Left ventricle myocardium superior (tissue), 1 donor: Measurements from ENCODE around the gene KIAA0232. TPM values are rescaled to one million over a fixed set of nuclear protein-coding genes. Genes with fewer than 3 reads are reported as not detected.
"Not testable (repeated sequence)": the region's sequence is repeated elsewhere in the genome, so short reads cannot be mapped to it uniquely, and the experiment has no call there.

ENCODE experiments used
- ATAC-seq: fragments of 200-7000 bp; cut with Tn5 transposase; one replicate; pipeline ENCODE4 v1.9.1; 2020; ENCODE audit warnings: mild to moderate bottlenecking, moderate library complexity
- DNase-seq: peaks from one replicate; pipeline ENCODE4 v3.0.0-alpha.2; 2020
- intact Hi-C: fragments of 100-400 bp; cut with micrococcal nuclease; formaldehyde crosslinking; loops from one replicate; pipeline ENCODE4 v1.11.0; 2022
- total RNA-seq: library from RNA; stranded (reverse); fragmentation: NEBNext Ultra II Directional; extraction: Animal tissue kit (Norgen Biotek cat#: 25700); gene quantifications from one replicate; pipeline ENCODE4 v1.2.1, GENCODE V29; 2021
- donor health status: DM: no; HTN: yes; CAD: no; lungs with severe emphysema.

Gene KIAA0232
- total RNA-seq, 1 donor from 2014 or later = 79.8 TPM

- no peak for DNase-seq
- intact Hi-C loops = no loop called here
- ATAC-seq = no peak
Observed at GRCh38 chr4:6795821-6796220, 13.3 kb downstream of the KIAA0232 start.

- intact Hi-C loops, DNase-seq, ATAC-seq: not testable (repeated sequence)
Observed at GRCh38 chr4:6797368-6797767, 14.8 kb downstream of the KIAA0232 start.

- ATAC-seq (no peak), DNase-seq (no peak)
- intact Hi-C loops = no loop called here
Observed at GRCh38 chr4:6799091-6799490, 16.6 kb downstream of the KIAA0232 start.

- DNase-seq (no peak), ATAC-seq (peak; percentile 51)
- intact Hi-C loops = no loop called here
Observed at GRCh38 chr4:6802025-6802424, 19.5 kb downstream of the KIAA0232 start.

GRCh38 chr4:6802626-6803025 lies 20.1 kb downstream of the KIAA0232 start:
- ATAC-seq (no peak), DNase-seq (no peak)
- intact Hi-C loops = no loop called here

- ATAC-seq (no peak), DNase-seq (no peak)
- intact Hi-C loops = no loop called here
Observed at GRCh38 chr4:6803246-6803645, 20.7 kb downstream of the KIAA0232 start.

- intact Hi-C loops = no loop called here
- DNase-seq (no peak), ATAC-seq (no peak)
Observed at GRCh38 chr4:6804082-6804752, 21.7 kb downstream of the KIAA0232 start.

GRCh38 chr4:6806924-6807626 lies 24.5 kb downstream of the KIAA0232 start:
- ATAC-seq = peak; percentile 24
- intact Hi-C loops = no loop called here
- DNase-seq = no peak

GRCh38 chr4:6808259-6808658 lies 25.7 kb downstream of the KIAA0232 start:
- intact Hi-C loops = no loop called here
- no peak for DNase-seq
- ATAC-seq = peak; percentile 12

GRCh38 chr4:6811165-6811564 lies 28.6 kb downstream of the KIAA0232 start:
- intact Hi-C loops = no loop called here
- ATAC-seq (no peak), DNase-seq (no peak)

- intact Hi-C loops = no loop called here
- ATAC-seq (no peak), DNase-seq (no peak)
Observed at GRCh38 chr4:6812766-6813165, 30.2 kb downstream of the KIAA0232 start.

- no peak for DNase-seq
- peak; percentile 35 for ATAC-seq
- intact Hi-C loops = no loop called here
Observed at GRCh38 chr4:6813725-6814124, 31.2 kb downstream of the KIAA0232 start.

GRCh38 chr4:6815029-6815836 lies 32.7 kb downstream of the KIAA0232 start:
- DNase-seq (no peak), ATAC-seq (no peak)
- intact Hi-C loops = no loop called here

- DNase-seq = no peak
- ATAC-seq = no peak
- intact Hi-C loops = no loop called here
Observed at GRCh38 chr4:6819295-6819694, 36.8 kb downstream of the KIAA0232 start.

- DNase-seq (no peak), ATAC-seq (no peak)
- intact Hi-C loops = no loop called here
Observed at GRCh38 chr4:6820695-6821094, 38.2 kb downstream of the KIAA0232 start.

- DNase-seq (no peak), ATAC-seq (no peak)
- intact Hi-C loops = no loop called here
Observed at GRCh38 chr4:6824071-6824470, 41.5 kb downstream of the KIAA0232 start.

GRCh38 chr4:6824772-6825402 lies 42.4 kb downstream of the KIAA0232 start:
- intact Hi-C loops = no loop called here
- DNase-seq (no peak), ATAC-seq (no peak)

GRCh38 chr4:6825403-6825802 lies 42.9 kb downstream of the KIAA0232 start:
- intact Hi-C loops = no loop called here

GRCh38 chr4:6826781-6827508 lies 44.4 kb downstream of the KIAA0232 start:
- ATAC-seq = no peak
- DNase-seq = no peak
- intact Hi-C loops = no loop called here

More at GRCh38 chr4:6825403-6825802, 42.9 kb downstream of the KIAA0232 start:
- no peak for ATAC-seq
- no peak for DNase-seq
